Kasumi-1 (cell line): Measurements from ENCODE around the gene PLPP3.
A peak's percentile ranks its signal among the peaks of the same experiment; 100 is the strongest.

Source experiments
- DNase-seq, 2 experiments: peaks; one replicate each; lab custom pipeline; 2025; lab: John Stamatoyannopoulos, UW

Gene PLPP3

DNA sequence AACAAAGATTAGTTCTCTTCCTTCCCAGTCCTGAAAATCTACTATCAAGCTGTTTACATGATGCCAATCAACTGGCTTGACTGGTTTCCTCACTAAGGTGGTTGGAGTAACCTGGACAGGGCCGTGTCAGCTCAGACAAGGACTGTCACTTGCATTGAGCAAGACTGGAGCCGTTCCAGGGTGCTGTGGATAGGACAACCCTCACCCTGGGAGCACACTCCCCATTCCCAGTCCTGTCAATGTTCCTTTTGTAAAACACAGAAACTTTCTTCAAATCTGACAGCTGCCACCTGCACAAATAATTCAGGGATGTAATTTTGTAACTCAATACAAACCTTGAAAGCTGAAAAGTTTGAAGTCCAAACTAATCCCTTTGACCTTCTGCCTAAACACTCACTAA lies 31.4 kb downstream of the PLPP3 start:
- no peak for DNase-seq

DNA sequence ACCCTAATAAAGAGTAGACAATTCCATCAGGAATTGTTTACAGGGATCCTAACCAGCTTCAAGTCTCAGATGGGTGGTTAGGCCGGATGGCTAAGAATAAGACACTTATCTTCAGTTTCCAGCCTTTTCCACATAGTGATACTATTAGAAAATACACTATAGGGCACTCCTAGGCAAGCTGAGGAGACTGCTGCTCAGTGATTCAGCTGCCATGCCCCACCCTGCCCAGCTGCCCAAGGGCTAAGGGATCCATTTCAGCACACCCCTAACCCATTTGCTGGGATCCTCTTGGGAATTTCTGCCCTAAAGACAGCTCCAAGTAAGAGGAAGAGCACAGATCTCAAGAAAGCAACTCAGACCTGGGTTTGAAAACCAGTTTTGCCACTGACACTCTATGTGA lies 31.9 kb downstream of the PLPP3 start:
- no peak for DNase-seq

- no peak for DNase-seq
These were observed 33.7 kb downstream of the PLPP3 start for GRCh38 chr1:56545711-56546110.

DNA sequence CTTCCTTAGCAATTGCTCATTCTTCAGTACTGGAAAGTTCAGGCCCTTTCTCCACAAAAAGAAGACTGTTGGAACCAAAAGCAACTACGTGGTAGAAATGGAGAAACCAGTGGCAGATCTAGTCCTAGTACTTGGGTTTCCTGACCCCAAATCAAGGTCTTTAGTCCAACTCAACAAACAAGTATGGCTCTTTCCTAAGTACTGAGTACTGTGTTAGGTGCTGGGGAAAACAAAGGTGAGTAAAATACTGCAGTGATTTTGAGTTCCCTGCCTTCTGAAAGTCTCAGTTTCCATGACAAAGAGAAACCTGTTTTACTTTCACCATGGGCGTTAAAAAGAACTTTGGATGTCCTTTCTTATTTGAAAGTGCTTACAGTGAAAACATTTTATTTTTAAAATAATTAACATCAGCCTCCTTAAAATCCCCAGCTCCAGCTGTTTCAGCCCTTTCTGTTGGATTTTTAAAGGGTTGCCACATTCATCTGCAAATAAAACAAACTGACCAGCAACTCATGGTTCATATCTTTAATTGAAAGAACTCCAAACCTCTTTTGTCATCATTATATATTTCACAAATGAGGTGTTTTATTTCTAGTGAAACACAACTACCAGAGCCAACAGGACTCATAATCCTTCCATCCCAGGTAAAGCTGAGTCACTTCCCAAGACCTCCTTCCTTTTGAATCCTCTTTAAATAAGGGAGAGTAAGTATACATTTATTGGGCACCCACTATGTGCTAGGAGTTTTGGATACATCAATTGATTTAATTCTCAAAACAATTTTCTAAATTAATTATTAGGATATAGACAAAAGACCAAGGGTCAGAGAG lies 35.4 kb downstream of the PLPP3 start:
- DNase-seq = no peak

- no peak for DNase-seq
These were observed 36.7 kb downstream of the PLPP3 start for GRCh38 chr1:56542651-56543050.

GRCh38 chr1:56541408-56541807 lies 38.0 kb downstream of the PLPP3 start:
- no peak for DNase-seq

DNA sequence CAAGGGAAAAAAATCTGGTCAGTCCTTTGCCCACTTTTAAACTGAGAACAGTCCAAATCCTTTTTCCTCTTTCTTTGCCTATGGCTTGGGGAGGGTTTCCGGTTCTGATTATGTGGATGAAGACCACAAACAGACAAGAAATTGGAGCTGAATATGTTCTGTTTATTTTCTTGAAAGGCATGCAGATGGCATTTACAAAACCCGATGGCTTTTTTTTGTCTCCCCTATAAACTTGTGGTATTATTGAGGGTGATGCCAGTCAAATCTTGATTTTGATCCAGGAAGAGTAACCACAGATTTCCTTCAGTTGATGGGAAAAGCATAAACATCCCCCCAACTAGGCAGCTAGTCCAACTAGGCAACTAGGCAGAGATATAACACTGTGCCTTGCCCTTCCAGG lies 38.9 kb downstream of the PLPP3 start:
- DNase-seq = no peak

- no peak for DNase-seq
These were observed 39.8 kb downstream of the PLPP3 start for GRCh38 chr1:56539520-56539931.

DNA sequence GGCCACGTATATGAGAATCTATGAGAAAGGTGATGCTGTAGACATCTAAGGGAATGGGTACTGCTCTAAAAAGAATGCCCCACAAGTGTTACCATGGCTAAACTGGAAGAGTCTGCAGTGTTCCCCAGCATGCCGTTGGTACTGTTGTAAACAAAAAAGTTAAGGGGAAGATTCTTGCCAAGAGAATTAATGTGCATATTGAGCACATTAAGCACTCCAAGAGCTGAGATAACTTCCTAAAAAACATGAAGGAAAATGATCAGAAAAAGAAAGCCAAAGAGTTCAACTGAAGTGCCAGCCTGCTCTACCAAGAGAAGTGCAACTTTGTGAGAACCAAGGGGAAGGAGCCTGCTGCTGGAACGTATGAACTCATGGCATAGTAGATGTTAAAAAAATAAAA lies 40.8 kb downstream of the PLPP3 start:
- no peak for DNase-seq

DNA sequence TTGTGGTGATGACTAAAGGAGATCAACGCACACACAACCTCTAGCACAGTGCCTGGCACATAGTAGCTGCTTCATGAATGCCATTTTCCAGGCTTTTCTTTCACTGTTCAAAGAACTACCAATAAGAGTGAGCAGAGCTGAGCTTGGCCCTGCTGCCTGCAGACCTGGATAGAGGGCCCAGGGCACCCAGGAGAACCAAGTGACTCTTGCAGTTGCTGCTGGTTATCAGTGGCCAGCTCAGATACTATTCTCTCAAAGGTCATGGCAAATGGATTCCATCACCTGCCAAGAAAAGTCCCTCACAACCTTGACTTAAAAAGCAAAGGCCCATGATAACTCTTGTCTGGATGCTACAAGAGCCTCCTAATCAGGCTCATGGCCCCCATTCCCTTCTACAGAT lies 41.7 kb downstream of the PLPP3 start:
- DNase-seq = no peak

GRCh38 chr1:56535939-56536338 lies 43.4 kb downstream of the PLPP3 start:
- DNase-seq = no peak

DNA sequence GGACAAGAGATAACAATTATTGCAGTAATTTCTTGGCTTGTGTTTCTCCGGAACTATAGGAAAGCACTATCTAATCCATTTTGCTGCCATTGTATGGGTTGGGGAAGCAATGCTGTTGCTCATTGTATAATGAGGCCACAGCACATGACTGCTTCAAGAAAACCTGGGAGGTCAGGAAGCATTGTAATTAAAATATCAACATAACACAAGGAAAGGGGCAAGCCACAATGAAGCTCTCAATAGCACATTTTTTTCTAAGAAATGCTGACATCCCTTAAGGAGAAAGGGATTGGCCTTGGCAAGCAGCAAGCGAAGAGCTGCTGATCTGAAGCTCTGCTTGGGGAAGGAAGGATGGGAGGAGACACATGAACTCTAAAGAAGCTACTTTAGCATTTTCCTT lies 44.0 kb downstream of the PLPP3 start:
- DNase-seq = no peak

DNA sequence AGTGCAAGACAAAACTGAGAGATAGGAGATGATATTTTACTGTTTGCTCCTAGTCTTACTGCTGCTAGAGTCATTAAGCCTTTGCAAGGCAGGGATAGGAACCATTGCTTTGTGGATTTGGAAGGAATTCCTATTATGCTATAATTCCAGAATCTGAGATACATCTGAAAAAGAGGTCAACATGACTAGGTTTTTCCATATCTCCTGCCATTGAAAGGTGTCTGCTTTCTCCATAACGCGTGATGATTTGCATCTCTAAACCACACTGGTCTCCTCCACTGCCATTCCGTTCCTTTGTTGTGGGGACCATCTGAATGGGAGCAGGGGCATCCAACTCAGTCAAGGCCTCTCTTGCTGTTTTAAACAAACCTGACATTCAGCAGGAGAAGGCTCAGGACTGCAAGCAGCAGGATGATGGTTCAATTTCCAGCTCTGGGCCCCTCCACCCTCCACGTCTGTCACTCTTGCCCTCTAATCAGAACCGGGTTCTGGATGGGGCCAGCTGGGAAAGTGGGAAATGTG lies 45.2 kb downstream of the PLPP3 start:
- no peak for DNase-seq

DNA sequence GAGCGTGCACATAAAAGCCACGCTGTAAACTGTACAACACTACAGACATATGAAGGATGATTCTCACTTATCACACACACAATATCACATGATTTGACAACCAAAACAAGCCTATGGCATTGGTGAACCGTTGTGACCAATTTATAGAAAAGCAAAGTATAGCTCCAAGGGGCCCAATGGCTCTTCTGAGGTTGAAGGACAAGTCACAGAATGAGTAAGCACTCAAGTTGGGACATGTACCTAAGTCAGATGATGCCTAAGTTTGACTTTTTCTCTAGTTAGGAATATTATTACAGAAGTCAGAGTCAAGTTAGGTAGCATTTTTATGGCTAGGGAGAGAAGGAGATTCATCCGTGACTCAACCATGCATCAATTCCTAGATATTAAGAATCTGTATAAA lies 45.7 kb downstream of the PLPP3 start:
- no peak for DNase-seq

GRCh38 chr1:56533197-56533596 lies 46.2 kb downstream of the PLPP3 start:
- DNase-seq = no peak

DNA sequence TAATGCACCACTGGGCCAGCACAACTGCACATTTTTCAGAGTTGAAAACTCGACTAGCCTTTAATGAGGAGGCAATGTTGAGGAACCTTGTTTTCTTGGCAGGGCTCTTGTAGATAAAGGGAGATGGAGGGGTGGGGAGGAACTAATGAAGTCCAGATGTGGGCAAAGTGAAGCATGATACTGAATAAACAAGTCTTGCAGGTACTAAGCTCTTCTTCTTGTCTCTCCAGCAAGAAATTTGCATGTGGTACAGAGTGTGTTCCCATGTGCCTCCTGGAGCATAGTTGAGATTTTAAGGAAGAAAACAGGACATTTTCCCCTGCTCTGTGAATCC lies 47.0 kb downstream of the PLPP3 start:
- no peak for DNase-seq

GRCh38 chr1:56531624-56532349 lies 47.6 kb downstream of the PLPP3 start:
- no peak for DNase-seq

DNA sequence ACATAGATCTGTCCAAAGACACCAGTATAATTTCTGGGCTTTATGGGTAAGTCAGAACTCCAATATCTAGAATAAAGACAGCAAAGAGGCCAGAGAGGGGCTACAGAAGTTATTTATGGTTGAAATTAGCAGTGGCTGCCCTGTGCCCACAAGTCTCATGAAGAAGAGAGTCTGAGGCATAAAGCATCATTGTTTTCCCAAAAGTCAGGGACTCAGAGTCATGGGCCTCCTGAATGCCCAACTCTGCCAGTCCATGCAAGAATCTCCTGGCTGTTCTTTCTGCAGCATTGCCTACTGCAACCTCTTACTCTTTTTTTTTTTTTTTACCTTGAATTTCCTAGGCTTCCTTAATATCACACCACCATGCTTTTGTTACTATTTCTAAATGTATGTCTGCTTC lies 49.6 kb downstream of the PLPP3 start:
- DNase-seq = no peak

- DNase-seq = no peak
These were observed 51.6 kb downstream of the PLPP3 start for GRCh38 chr1:56527548-56528302.

DNA sequence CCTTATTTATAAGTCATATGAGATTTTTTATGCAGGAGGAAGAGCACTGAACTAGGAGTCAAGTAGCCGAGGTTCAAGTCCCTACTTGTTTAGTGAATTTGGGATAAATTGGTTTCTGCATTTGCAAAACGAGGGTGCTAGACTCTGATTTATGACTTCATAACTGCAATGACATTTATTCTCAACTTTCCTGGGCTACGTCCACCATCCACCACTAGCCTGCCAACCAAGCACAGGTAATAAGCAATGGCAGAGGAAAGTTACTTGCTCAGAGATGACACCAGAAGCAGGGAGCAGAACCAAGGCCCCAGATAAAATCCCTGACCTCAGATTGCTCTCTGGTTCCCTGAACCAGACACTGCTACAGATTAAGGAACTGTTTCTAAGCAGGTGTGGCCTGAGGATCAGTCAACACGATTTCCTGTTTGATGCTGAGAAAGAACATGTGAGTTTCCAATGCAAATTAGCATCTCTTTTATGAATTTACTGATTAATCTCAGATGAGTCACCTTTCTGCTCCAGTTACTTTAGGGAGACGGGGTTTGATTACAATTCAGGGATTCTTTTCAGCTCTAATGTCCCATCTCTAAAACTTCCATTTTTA lies 52.7 kb downstream of the PLPP3 start:
- DNase-seq = peak in 1 of 2 experiments; percentile 12

GRCh38 chr1:56525489-56526041 lies 53.8 kb downstream of the PLPP3 start:
- peak; percentile 86 to 91 for DNase-seq

GRCh38 chr1:56524263-56524662 lies 55.1 kb downstream of the PLPP3 start:
- DNase-seq = no peak
